AG20443 (cell line): ENCODE measurements around the gene DYRK2.
A peak's percentile ranks its signal among the peaks of the same experiment; 100 is the strongest.
"Not testable (repeated sequence)": the region's sequence is repeated elsewhere in the genome, so short reads cannot be mapped to it uniquely, and the experiment has no call there.

Source experiments
- DNase-seq: peaks from one replicate; pipeline ENCODE4 v3.0.0; 2012; ENCODE audit warnings: low spot score, mixed read lengths

DYRK2 gene

GRCh38 chr12:67671419-67671818, 22.9 kb downstream of the DYRK2 start:
- DNase-seq: no peak

GRCh38 chr12:67671892-67672291, 23.3 kb downstream of the DYRK2 start:
- no peak for DNase-seq

- not testable (repeated sequence) for DNase-seq
These were observed 24.0 kb downstream of the DYRK2 start for GRCh38 chr12:67672507-67672906.

- DNase-seq: not testable (repeated sequence)
These were observed 25.0 kb downstream of the DYRK2 start for GRCh38 chr12:67673509-67673908.

- no peak for DNase-seq
These were observed 25.9 kb downstream of the DYRK2 start for GRCh38 chr12:67674417-67674816.

GRCh38 chr12:67676624-67677023, 28.1 kb downstream of the DYRK2 start:
- no peak for DNase-seq

GRCh38 chr12:67677166-67677565, 28.6 kb downstream of the DYRK2 start:
- no peak for DNase-seq

- peak; percentile 86 for DNase-seq
These were observed 32.7 kb downstream of the DYRK2 start for GRCh38 chr12:67681105-67681778.

GRCh38 chr12:67681941-67682620, 33.5 kb downstream of the DYRK2 start:
- no peak for DNase-seq

GRCh38 chr12:67689385-67689784, 40.8 kb downstream of the DYRK2 start:
- no peak for DNase-seq

- DNase-seq: no peak
These were observed 42.1 kb downstream of the DYRK2 start for GRCh38 chr12:67690656-67691055.

- DNase-seq: no peak
These were observed 42.7 kb downstream of the DYRK2 start for GRCh38 chr12:67691220-67691619.

- no peak for DNase-seq
These were observed 43.6 kb downstream of the DYRK2 start for GRCh38 chr12:67692135-67692534.

- DNase-seq: no peak
These were observed 44.4 kb downstream of the DYRK2 start for GRCh38 chr12:67692966-67693365.

- DNase-seq: no peak
These were observed 45.3 kb downstream of the DYRK2 start for GRCh38 chr12:67693894-67694293.

GRCh38 chr12:67694306-67694900, 45.9 kb downstream of the DYRK2 start:
- DNase-seq: no peak

GRCh38 chr12:67695974-67696373, 47.4 kb downstream of the DYRK2 start:
- no peak for DNase-seq

- DNase-seq: no peak
These were observed 48.9 kb downstream of the DYRK2 start for GRCh38 chr12:67697443-67697842.

- DNase-seq: peak; percentile 39
These were observed 49.4 kb downstream of the DYRK2 start for GRCh38 chr12:67697967-67698366.

- peak; percentile 62 for DNase-seq
These were observed 50.4 kb downstream of the DYRK2 start for GRCh38 chr12:67698672-67699581.

- no peak for DNase-seq
These were observed 52.6 kb downstream of the DYRK2 start for GRCh38 chr12:67701121-67701520.

- no peak for DNase-seq
These were observed 53.6 kb downstream of the DYRK2 start for GRCh38 chr12:67702136-67702535.
